ENCODE results near the gene RPL36.
"Not testable (repeated sequence)": the region's sequence is repeated elsewhere in the genome, so short reads cannot be mapped to it uniquely, and the experiment has no call there.

The RPL36 gene

GRCh38 chr19:5683177-5683886 is 6.8 kb upstream of the RPL36 start:
- H3K9me3 ChIP-seq (replicated peaks; ENCODE audit: low read length): no peaks in the 10 kb centered on the region
- H3K4me3 ChIP-seq (ENCODE audit: low read length): no peak overlapping the region
- no peaks in the 10 kb centered on the region for H3K36me3 ChIP-seq (ENCODE audit: insufficient read depth, low read length)
- H3K9ac ChIP-seq (ENCODE audit: low read depth, low read length): no peak overlapping the region
- no peak overlapping the region for H3K4me2 ChIP-seq (ENCODE audit: low read length)
- H3K4me1 ChIP-seq (ENCODE audit: control insufficient read depth, insufficient read depth, low read length): peaks cover 17% of the 10 kb centered on the region
- no peaks in the 10 kb centered on the region for H3K27me3 ChIP-seq (ENCODE audit: control insufficient read depth, insufficient read depth, low read length)

DNA sequence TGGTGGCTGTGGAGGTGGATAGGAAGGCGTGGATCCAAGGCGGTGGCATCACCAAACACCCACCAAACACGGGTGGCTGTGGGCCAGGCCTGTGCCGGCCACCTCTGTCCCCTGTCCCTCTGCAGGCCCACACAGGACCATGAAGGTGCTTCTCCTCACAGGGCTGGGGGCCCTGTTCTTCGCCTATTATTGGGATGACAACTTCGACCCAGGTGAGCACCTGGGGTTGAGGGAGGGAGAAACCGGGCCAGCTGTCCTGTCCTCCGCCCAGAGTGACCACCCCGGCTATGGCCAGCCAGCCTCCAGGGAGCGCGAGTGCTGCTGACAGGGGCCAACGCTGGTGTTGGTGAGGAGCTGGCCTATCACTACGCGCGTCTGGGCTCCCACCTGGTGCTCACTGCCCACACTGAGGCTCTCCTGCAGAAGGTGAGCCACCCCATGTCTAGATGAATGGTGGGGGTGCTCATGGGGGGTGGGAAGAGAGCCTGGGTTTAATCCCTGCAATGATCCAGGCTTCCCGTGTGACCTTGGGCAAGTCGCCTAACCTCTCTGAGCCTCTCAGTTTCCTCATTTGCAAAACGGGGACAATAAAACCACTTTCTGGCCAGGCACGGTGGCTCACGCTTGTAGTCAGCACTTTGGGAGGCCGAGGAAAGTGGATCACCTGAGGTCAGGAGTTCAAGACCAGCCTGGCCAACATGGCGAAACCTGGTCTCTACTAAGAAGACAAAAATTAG is 5.2 kb upstream of the RPL36 start:
- peaks cover 8% of the 10 kb centered on the region for H3K4me1 ChIP-seq (ENCODE audit: control insufficient read depth, insufficient read depth, low read length)
- H3K27me3 ChIP-seq (ENCODE audit: control insufficient read depth, insufficient read depth, low read length): no peaks in the 10 kb centered on the region
- no peak overlapping the region for H3K4me2 ChIP-seq (ENCODE audit: low read length)
- no peak overlapping the region for H3K4me3 ChIP-seq (ENCODE audit: low read length)
- H3K9me3 ChIP-seq (replicated peaks; ENCODE audit: low read length): no peaks in the 10 kb centered on the region
- no peak overlapping the region for H3K9ac ChIP-seq (ENCODE audit: low read depth, low read length)
- no peaks in the 10 kb centered on the region for H3K36me3 ChIP-seq (ENCODE audit: insufficient read depth, low read length)

DNA sequence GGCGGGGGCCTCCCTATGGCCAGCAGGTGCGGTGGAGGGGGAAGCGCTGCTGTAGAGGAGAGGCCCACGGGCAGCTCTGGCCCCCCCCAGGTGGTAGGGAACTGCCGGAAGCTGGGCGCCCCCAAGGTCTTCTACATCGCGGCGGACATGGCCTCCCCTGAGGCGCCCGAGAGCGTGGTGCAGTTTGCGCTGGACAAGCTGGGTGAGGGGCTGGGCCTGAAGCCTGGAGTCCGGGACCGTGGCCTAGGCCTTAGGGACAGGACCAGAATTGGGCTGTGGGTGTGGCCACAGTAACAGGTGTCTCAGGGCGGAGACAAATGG is 3.8 kb upstream of the RPL36 start:
- H3K36me3 ChIP-seq (ENCODE audit: insufficient read depth, low read length): peaks cover 10% of the 10 kb centered on the region
- no peaks in the 10 kb centered on the region for H3K27me3 ChIP-seq (ENCODE audit: control insufficient read depth, insufficient read depth, low read length)
- H3K4me3 ChIP-seq (ENCODE audit: low read length): peak overlapping the region; percentile 83
- H3K9me3 ChIP-seq (replicated peaks; ENCODE audit: low read length): no peaks in the 10 kb centered on the region
- no peak overlapping the region for H3K9ac ChIP-seq (ENCODE audit: low read depth, low read length)
- peak overlapping the region; percentile 92 for H3K4me2 ChIP-seq (ENCODE audit: low read length)
- peaks cover 4% of the 10 kb centered on the region for H3K4me1 ChIP-seq (ENCODE audit: control insufficient read depth, insufficient read depth, low read length)

GRCh38 chr19:5686647-5687359 is 3.3 kb upstream of the RPL36 start:
- Histone ChIP-seq H3K27me3 (ENCODE audit: control insufficient read depth, insufficient read depth, low read length) (no peaks in the 10 kb centered on the region), H3K4me1 (ENCODE audit: control insufficient read depth, insufficient read depth, low read length) (peaks cover 8% of the 10 kb centered on the region), H3K9me3 (replicated peaks; ENCODE audit: low read length) (no peaks in the 10 kb centered on the region), H3K4me2 (ENCODE audit: low read length) (peak overlapping the region; percentile 92), H3K4me3 (ENCODE audit: low read length) (peak overlapping the region; percentile 83), H3K9ac (ENCODE audit: low read depth, low read length) (peak overlapping the region; percentile 65), H3K36me3 (ENCODE audit: insufficient read depth, low read length) (peaks cover 15% of the 10 kb centered on the region)

DNA sequence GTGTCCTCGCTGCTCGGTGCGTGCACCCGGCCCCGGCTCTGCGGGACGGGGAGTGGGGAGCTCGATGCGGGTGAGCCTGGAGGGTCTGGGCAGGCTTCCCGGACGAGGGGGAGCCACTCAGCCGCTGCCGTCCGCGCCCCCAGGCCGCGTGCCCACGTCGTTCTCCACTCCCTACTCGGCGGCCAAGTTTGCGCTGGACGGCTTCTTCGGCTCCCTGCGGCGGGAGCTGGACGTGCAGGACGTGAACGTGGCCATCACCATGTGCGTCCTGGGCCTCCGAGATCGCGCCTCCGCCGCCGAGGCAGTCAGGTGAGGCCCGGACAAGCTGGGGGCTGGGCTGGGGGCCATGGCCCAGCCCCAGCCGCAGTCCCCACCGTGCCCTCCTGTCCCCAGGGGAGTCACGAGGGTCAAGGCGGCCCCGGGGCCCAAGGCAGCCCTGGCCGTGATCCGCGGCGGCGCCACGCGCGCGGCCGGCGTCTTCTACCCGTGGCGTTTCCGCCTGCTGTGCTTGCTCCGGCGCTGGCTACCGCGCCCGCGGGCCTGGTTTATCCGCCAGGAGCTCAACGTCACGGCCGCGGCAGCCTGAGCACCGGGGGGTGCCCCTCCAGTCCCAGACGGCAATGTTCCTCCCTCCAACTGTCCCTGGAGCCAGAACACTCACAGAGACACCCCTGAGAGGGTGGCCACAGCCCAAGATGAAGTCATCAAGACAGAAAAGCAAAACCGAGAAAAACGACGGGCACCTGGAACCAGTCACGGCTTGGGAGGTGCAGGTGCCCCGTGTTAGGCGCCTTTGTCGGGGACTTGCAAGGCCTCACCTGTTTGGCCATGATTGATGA is 2.5 kb upstream of the RPL36 start:
- peaks cover 23% of the 10 kb centered on the region for H3K36me3 ChIP-seq (ENCODE audit: insufficient read depth, low read length)
- peak overlapping the region; percentile 92 for H3K4me2 ChIP-seq (ENCODE audit: low read length)
- no peaks in the 10 kb centered on the region for H3K27me3 ChIP-seq (ENCODE audit: control insufficient read depth, insufficient read depth, low read length)
- no peaks in the 10 kb centered on the region for H3K9me3 ChIP-seq (replicated peaks; ENCODE audit: low read length)
- H3K4me1 ChIP-seq (ENCODE audit: control insufficient read depth, insufficient read depth, low read length): peaks cover 16% of the 10 kb centered on the region
- H3K9ac ChIP-seq (ENCODE audit: low read depth, low read length): no peak overlapping the region
- H3K4me3 ChIP-seq (ENCODE audit: low read length): peak overlapping the region; percentile 83

DNA sequence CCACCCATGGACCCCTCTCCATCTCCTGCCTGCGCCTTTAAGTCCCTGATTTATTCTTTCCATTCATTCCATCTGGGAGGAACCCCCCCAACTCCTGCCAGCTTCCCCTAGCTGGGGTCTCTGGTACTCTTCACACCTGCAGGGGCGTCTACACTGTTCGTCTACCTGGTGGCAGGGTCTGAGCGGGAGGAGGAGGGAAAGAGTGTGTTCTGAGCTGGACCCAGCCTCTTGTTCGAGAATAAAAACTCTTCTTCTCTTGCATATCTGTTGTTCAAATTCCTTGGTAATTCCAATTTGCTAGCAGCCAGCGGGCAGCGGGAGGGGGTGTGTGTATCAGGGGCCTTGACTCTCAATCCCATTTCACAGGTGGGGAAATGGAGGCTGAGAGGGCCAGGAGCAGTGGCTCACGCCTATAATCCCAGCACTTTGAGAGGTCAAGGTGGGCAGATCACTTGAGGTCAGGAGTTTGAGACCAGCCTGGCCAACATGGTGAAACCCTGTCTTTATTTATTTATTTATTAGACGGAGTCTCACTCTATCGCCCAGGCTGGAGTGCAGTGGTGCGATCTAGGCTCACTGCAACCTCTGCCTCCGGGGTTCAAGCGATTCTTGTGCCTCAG is 1.7 kb upstream of the RPL36 start:
- H3K36me3 ChIP-seq (ENCODE audit: insufficient read depth, low read length): peaks cover 31% of the 10 kb centered on the region
- H3K4me1 ChIP-seq (ENCODE audit: control insufficient read depth, insufficient read depth, low read length): peaks cover 24% of the 10 kb centered on the region
- not testable (repeated sequence) for H3K27me3 ChIP-seq (ENCODE audit: control insufficient read depth, insufficient read depth, low read length); H3K9me3 ChIP-seq (replicated peaks; ENCODE audit: low read length); H3K4me2 ChIP-seq (ENCODE audit: low read length); H3K4me3 ChIP-seq (ENCODE audit: low read length); H3K9ac ChIP-seq (ENCODE audit: low read depth, low read length)

DNA sequence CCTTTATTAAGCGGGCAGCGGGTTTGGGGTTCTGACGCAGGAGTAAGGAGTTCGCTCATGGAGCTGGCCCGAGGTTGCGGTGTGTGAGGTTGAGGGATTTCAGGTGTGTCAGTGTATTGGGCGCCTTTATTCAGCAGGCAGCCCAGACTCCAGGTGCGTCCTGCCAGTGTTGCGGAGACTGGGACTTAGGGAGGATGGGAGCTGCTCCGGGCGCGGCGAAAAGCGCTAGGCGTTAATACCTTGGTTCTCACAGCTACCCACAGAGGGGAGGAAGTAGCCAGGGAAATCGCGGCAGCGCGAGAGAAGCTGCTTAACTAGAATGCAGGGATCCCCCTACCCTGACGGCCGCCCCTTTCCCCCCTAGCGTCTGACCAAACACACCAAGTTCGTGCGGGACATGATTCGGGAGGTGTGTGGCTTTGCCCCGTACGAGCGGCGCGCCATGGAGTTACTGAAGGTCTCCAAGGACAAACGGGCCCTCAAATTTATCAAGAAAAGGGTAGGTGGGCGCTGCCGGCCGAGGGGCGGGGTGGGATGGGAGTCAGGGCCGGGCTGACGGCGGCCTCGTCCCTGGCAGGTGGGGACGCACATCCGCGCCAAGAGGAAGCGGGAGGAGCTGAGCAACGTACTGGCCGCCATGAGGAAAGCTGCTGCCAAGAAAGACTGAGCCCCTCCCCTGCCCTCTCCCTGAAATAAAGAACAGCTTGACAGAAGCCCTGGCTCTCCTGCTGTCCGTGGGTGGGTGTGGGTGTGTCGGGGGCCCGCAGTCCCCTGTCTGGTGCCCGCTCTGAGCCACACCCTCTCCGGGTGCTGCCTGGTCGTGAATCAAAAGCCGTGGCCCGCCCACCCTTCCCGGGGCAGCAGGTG is 1.1 kb downstream of the RPL36 start:
- H3K4me3 ChIP-seq (ENCODE audit: low read length): peak overlapping the region; percentile 81
- H3K4me1 ChIP-seq (ENCODE audit: control insufficient read depth, insufficient read depth, low read length): peaks cover 29% of the 10 kb centered on the region
- H3K36me3 ChIP-seq (ENCODE audit: insufficient read depth, low read length): peaks cover 59% of the 10 kb centered on the region
- no peaks in the 10 kb centered on the region for H3K27me3 ChIP-seq (ENCODE audit: control insufficient read depth, insufficient read depth, low read length)
- H3K4me2 ChIP-seq (ENCODE audit: low read length): peak overlapping the region; percentile 97
- no peaks in the 10 kb centered on the region for H3K9me3 ChIP-seq (replicated peaks; ENCODE audit: low read length)
- peak overlapping the region; percentile 90 for H3K9ac ChIP-seq (ENCODE audit: low read depth, low read length)

- Histone ChIP-seq H3K4me2 (ENCODE audit: low read length) (peak overlapping the region; percentile 97), H3K4me3 (ENCODE audit: low read length) (peak overlapping the region; percentile 81), H3K36me3 (ENCODE audit: insufficient read depth, low read length) (peaks cover 66% of the 10 kb centered on the region), H3K9me3 (replicated peaks; ENCODE audit: low read length) (no peaks in the 10 kb centered on the region), H3K9ac (ENCODE audit: low read depth, low read length) (peak overlapping the region; percentile 90), H3K4me1 (ENCODE audit: control insufficient read depth, insufficient read depth, low read length) (peaks cover 29% of the 10 kb centered on the region), H3K27me3 (ENCODE audit: control insufficient read depth, insufficient read depth, low read length) (no peaks in the 10 kb centered on the region)
Observed at GRCh38 chr19:5691822-5692722, 2.0 kb downstream of the RPL36 start.

- Histone ChIP-seq H3K4me1 (ENCODE audit: control insufficient read depth, insufficient read depth, low read length) (peaks cover 25% of the 10 kb centered on the region), H3K4me2 (ENCODE audit: low read length) (peak overlapping the region; percentile 97), H3K9me3 (replicated peaks; ENCODE audit: low read length) (no peaks in the 10 kb centered on the region), H3K9ac (ENCODE audit: low read depth, low read length) (peak overlapping the region; percentile 90), H3K27me3 (ENCODE audit: control insufficient read depth, insufficient read depth, low read length) (no peaks in the 10 kb centered on the region), H3K4me3 (ENCODE audit: low read length) (no peak overlapping the region), H3K36me3 (ENCODE audit: insufficient read depth, low read length) (peaks cover 66% of the 10 kb centered on the region)
Observed at GRCh38 chr19:5692723-5693194, 2.7 kb downstream of the RPL36 start.
